Activated T-cell treated with anti-CD3 and anti-CD28 coated beads, Interleukin-2, amount 50 U/mL, for 48 hours (primary cell): ENCODE results near the gene GSTO1.

Experiments used
- DNase-seq, 2 experiments: peaks; one replicate each; pipeline ENCODE4 v3.0.0-alpha.2; 2020

The GSTO1 gene

DNA sequence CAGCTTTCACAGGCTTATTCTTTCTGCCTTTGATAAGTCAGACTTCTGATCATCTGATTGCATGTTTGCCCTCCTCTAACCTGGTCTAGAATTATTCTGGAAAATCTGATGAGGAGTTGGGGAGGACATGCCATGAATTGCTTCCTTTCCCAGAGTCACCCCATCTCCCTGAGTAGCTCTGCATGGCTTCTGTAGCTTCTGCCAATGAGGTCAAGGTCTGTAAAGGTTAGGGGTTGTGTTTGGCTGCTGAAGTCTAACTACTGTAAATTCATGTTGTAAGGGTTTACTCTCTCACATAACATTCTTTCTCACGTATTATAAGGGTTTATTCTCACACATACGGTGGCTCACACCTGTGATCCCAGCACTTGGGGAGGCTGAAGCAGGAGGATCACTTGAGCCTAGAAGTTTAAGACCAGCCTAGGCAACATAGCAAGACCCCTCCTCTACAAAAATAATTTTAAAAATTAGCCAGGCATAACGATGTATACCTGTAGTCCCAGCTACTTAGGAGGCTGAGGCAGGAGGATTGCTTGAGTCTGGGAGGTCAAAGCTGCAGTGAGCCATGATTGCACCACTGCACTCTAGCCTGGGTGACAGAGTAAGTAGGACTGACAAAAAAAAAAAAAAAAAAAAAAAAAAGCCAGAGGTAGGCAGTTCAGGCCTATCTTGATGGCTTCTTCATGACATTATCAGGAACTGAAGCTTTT is 25.0 kb downstream of the GSTO1 start:
- no peak for DNase-seq

DNA sequence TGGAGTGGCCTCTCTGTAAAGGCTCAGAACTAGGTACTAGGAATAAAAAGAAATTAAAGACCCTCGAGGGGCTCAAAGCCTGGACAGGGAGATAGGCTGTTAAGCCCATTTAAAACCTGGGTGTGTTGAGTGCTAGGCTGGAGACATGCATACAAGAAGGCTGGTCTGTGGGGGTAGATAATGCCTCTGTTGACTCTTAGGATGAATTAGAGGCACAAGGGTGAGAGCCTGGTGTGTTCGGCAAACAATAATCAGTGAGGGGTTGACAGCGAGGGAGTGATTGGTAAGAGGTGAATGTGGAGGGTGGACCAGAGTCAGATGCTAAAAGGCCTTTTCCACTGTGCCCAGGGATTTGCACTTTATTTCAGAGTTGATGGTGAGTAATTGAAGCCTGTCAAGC is 27.0 kb downstream of the GSTO1 start:
- no peak for DNase-seq

- no peak for DNase-seq
Observed at GRCh38 chr10:104284846-104285245, 30.2 kb downstream of the GSTO1 start.

- DNase-seq = no peak
Observed at GRCh38 chr10:104286939-104287338, 32.2 kb downstream of the GSTO1 start.

- DNase-seq = no peak
Observed at GRCh38 chr10:104288355-104288754, 33.7 kb downstream of the GSTO1 start.

DNA sequence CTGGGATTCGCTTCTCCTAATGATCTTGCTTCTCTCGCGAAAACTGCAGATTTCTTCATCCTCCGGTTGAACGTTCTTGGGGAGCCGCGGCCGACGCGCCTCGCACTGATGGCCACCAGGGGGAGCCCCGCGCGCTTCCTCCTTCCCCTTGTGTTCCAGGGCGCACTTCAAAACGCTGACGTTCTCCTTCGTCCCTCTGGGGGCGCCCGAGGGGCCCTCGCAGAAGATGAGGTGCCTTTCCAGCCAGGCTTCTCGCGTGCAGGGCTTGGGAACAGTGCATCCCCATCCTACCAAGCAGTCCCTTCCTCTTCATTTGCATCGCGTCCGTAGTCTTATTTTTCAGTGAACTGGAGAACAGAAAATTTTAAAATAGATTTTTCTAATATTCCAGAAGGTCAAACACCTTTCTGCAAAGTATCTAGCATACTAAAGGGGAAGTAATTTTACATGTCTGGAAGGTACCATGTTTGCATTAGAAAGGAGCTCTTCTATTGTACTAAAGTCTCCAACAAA is 36.8 kb downstream of the GSTO1 start:
- DNase-seq = peak; percentile 89 to 92

GRCh38 chr10:104293011-104293410 is 38.3 kb downstream of the GSTO1 start:
- DNase-seq = no peak

DNA sequence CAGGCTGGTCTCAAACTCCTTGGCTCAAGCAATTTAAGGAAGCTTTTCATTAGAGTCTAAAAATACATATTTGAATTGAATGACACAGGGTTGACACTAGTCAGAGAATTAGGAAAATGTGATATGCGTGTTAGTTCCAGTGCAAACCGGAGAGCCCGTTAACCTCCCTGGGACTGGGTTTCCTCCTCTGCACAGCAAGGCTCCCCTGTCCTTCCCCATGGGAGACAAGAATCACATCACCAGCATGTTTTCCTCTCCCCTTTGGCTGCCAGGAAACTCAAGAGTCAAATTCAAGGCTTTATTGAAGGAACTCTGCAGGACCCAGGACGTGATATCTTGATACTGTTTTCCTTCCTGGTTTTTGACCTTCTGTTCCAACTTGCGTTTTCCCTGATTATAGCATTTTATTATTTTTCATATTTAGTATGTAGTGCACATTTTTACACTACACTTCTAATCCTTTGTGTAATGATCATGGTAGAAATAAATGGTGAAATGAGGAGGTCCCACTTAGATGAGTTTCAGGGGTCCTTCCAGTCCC is 39.2 kb downstream of the GSTO1 start:
- no peak for DNase-seq

GRCh38 chr10:104296687-104297436 is 42.2 kb downstream of the GSTO1 start:
- DNase-seq = no peak

DNA sequence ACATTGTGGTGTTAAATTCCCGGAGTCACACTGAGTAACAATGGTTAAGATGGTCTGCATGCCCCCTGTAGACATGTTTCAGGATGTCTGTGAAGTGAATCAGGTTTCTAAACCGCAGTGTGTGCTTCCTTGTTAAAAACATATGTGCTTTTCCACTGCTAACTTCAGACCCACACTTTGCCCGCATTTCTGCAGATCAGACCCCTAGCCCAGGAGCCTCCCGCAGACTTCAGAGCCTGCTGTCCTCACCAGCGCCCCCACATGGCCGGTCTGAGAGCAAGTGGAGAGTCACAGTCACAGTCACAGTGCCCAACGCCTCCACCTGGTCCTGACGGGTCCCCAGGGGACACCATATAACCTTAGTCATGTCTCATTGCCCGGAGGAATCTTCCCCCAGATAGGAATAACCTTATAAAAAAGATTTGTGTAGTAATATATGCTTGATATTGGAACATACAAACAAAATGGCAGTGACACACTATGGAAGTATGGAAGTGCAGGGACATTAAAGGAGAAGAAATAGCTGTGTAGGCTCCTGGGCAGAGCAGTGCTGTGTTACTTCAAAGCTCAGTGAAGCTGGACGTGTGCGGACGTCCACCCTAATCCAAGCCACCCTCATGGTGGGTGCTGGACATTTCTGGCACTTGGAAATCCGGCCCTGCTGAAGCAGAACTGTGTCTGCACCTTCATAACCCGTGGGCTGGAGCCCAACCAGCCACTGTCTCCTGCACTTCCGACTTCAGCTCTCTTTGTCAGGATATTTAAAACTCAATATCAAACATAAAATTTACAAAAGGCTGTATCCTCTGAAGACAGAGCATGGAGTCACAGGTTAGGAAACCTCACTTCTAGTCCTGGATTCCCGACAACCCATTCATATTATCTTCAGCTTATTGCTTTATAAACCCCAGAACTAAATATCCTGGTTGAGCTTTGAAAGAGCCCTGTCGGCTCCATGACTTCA is 43.3 kb downstream of the GSTO1 start:
- DNase-seq = peak; percentile 60 to 65

DNA sequence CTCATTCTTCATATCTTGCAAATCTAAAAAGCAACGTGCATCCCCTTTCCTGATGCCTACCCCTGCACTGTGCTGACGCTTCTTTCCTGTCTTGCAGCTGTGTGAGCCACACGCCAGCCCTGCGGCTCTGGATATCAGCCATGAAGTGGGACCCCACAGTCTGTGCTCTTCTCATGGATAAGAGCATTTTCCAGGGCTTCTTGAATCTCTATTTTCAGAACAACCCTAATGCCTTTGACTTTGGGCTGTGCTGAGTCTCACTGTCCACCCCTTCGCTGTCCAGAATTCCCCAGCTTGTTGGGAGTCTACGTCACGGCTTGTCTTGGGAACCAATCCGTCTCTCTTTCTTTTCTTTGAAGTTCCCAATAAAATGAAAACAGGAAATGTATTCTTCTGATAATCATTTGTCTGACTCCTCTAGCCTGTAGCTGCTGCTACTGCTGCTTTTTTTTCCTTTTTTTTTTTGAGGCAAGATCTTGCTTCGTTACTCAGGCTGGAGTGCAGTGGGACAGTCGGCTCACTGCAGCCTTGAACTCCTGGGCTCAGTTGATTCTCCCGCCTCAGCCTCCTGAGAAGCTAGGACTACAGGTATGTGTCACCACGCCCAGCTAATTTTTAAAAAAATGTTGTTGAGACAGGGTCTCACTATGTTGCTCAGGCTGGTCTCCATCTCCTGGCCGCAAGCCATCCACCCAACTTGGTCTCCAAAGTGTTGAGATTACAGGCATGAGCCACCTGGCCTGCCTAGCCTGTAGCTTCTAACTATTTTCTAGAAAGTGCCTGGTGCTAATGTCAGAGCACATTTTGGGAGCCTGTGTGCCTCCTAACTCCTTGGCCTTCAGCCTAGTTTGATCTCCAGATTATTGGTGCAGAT is 44.6 kb downstream of the GSTO1 start:
- no peak for DNase-seq

DNA sequence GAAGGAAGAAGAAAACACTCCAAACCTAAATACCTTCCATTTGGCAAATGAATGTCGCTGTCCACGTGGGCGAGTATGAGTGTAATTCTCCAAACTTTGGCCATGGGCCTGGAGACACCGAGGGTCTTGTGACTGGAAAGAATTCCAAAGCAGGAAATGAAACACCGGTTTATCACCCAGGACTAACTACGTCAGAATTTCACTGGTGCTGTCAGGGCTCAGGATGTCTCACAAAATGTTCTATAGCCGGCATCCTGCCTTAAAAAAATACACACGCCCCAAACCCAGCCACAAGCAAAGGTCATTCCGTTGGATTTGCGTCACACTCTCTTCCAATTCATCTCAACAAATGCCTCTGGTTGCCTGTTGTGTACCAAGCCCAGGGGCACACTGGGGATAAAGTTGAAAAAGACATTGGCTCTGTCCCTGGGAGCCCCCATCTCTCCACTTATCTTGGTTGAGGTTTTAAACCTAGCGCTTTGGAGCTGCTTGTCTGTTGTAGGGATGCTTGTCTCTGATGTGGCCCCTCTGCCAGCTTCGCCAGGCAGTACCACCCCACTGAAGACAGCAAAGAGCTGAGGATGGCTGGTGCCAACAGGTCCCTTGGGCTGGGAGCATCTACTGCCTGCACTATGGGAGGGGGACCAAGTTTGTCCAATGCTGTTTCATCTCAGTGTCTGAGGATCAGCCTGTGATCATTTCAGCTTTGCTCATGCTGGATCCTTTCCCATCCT is 45.5 kb downstream of the GSTO1 start:
- DNase-seq = no peak

- DNase-seq = peak in 1 of 2 experiments; percentile 49
Observed at GRCh38 chr10:104300736-104301292, 46.1 kb downstream of the GSTO1 start.

- no peak for DNase-seq
Observed at GRCh38 chr10:104301907-104302690, 47.4 kb downstream of the GSTO1 start.

GRCh38 chr10:104303594-104304355 is 49.1 kb downstream of the GSTO1 start:
- DNase-seq = no peak

DNA sequence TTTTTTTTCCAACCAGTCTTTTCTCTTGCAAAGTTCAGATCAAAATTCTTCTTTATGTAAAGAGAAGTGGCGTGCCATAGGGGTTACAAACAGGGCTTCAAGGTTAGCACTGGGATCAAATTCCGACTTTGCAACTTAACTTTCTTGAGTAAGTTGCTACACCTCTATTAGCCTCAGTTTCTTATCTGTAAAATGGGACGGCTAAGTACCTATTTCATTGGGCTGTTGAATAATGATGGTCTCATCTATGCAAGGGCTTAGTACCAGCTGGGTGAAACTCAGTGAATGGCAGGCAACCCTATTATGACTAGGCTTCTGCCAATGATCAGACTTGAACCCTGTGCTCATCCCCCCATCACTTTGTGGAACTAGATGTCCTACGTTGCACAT is 49.7 kb downstream of the GSTO1 start:
- DNase-seq = no peak

GRCh38 chr10:104304927-104305326 is 50.2 kb downstream of the GSTO1 start:
- no peak for DNase-seq

DNA sequence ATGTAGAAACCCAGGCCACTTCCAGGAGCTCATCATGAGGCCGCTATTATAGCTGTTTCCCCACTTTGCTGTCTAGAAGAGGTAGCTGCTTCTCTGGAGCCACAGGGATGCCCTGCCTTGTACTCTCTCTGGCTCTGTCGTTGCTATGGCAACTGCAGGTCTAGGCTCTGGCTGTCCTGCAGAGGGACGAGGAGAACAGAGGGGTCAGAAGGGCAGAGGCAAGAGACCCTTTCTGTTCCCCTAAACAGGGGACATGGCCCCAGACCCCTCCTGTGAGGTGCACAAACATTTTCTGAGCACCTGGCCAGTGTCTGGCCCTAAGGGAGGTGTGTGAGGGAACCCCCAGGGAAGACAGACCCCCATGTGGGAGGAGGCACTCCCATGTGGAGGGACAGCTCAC is 52.2 kb downstream of the GSTO1 start:
- DNase-seq = no peak
